Central memory CD4-positive, alpha-beta T cell (primary cell): ENCODE measurements around the gene KDM8.
"Not testable (repeated sequence)": the region's sequence is repeated elsewhere in the genome, so short reads cannot be mapped to it uniquely, and the experiment has no call there.

Experiments
- DNase-seq: peaks from one replicate; pipeline ENCODE4 v3.0.0; 2022

KDM8 gene

DNA sequence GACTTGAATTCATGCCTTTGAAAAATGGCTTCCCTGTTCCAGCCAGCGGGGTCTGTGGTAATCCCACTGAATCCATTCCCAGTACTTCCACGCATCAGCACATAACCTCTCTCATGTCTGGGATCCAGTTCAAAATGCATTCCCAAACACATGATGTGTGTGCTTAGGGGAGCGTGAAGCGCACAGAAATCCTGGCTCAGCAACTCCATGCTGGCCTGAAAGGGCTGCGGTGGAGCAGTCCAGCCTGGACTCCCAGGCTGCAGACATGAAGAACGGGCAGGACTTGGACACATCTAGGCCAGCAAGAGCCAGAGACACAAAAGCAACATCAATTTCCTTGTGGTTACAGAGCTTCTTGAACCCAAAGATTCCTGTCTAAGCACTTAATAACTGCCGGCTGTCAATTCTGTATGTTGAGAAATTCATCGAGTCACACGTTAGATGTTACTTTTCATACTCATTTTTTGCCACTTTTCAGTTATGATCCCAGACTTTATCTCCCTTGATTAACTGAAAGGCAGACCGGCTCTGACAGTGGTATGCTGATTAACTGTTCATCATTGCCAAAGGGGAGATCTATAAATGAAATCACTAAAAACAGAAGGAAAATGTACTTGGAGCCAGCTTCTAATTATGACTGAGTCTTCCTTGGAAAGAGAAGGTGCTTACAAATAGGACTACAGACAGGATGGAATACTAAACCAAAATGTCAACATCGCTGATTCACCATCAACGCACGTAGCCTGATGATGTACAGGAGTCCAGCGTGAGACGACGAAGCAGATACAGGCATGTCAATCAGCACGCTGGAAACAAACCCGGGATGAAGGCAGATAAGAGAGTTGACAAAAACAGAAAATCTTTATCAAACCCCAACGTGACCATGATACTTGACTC, 42.2 kb downstream of the KDM8 start:
- DNase-seq: no peak

DNA sequence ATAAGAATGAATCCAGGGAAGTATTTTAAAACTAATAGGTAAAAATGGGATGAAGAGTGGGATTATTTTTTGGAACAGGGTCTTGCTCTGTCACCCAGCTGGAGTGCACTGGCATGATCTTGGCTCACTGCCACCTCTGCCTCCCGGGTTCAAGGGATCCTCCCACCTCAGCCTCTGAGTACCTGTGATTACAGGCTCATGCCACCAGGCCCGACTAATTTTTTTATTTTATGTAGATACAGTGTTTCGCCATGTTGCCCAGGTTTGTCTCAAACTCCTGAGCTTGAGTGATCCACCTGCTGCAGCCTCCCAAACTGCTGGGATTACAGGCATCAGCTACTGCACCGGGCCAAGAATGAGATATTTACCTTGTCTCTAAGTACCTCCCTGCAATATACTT, 43.1 kb downstream of the KDM8 start:
- DNase-seq: no peak

- DNase-seq: not testable (repeated sequence)
These were observed 43.8 kb downstream of the KDM8 start for GRCh38 chr16:27247076-27247475.

DNA sequence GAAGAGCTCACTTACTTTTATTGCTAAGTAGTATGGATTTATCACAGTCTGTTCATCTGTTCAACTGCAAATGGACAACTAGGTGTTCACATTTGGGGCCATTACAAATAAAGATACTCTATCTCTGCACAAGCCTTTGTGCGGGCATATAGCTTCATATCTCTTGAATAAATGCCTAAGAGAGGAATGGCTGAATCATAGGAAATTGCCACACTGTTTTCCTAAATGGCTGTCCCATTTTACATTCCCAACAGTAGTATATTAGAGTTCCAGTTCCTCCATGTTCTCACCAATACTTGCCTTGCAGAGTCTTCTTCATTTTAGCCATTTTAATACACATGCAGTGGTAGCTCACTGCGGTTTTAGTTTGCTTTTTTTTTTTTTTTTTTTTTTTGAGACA, 44.7 kb downstream of the KDM8 start:
- DNase-seq: no peak

DNA sequence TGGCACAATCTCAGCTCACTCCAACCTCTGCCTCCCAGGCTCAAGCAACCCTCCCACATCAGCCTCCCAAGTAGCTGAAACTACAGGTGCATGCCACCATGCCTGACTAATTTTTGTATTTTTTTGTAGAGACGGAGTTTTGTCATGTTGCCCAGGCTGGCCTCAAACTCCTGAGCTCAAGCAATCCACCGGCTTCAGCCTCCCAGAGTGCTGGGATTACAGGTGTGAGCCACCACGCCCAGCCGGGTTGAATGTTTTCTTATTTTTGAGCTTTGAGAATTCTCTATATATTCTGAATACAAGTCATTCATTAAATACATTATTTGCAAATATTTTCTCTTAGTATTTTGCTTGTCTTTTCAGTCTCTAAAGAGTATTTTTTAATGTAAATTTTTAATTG, 45.6 kb downstream of the KDM8 start:
- DNase-seq: not testable (repeated sequence)

DNA sequence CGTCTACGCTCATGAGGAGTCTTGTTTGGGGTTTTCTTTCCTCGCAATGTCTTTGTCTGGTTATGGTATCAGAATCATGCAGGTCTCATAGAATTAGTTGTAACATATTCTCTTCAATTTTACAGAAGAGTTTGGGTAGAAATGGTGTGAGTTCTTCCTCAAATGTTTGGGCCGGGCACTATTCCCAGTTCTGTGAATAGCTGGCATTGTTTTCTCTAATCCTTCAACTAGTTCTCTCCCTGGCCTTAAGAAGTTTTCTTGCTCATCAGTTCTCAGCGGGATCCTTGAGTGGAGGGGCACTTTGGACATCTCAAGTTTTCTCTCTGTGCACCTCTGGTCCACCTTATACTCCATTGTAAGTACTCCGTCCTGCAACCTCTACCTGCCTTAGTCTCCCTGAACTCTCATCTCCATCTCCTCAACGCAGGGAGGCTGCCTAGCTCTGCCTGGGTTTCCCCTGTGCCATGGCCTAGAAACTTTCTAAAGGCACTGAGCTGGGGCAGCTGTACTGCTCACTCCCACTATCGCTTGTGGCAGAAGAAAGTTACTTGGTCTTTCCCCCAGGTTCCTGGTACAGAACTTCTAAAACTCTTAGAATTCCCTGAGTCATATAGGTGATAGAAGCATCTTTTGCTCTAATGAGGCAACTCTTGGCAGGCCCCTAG, 48.3 kb downstream of the KDM8 start:
- DNase-seq: no peak

GRCh38 chr16:27252206-27252585, 48.9 kb downstream of the KDM8 start:
- DNase-seq: no peak

DNA sequence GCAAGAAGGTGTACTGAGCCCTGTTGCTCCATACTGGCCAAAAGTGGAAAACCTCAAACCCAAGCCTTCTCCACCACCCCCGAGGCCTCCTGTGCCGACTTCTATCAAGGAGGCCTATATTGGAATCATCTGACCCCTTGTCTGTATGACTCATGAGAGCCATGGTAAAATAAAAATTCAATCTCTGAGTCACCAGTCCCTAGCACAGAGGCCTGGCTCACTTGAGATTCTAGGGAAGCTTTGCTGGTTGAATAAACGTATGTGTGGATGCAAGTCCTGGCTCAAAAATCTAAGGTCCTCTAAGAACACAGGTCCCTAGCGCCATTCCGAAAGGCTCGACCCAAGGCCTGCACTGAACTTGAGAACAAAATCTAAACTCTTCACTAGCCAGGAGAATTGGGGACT, 50.2 kb downstream of the KDM8 start:
- no peak for DNase-seq

- no peak for DNase-seq
These were observed 51.0 kb downstream of the KDM8 start for GRCh38 chr16:27254262-27254811.

DNA sequence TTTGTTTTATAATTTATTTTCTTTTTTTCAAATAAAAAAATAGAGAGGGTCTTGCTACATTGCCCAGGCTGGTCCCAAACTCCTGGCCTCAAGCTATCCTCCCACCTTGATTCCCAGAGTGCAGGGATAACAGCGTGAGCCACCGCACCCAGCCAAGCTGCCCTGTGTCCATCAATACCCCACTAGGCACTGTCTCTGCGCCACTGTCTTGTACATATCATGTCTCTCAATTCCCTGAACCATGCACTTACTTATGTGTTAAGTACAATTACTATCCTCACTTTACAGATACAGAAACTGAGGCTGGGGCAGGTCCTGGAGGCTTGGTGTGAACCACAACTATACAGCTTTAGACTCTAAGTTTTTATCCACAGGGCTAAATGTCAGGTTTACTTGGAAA, 53.5 kb downstream of the KDM8 start:
- DNase-seq: no peak

- no peak for DNase-seq
These were observed 53.9 kb downstream of the KDM8 start for GRCh38 chr16:27257271-27257670.

DNA sequence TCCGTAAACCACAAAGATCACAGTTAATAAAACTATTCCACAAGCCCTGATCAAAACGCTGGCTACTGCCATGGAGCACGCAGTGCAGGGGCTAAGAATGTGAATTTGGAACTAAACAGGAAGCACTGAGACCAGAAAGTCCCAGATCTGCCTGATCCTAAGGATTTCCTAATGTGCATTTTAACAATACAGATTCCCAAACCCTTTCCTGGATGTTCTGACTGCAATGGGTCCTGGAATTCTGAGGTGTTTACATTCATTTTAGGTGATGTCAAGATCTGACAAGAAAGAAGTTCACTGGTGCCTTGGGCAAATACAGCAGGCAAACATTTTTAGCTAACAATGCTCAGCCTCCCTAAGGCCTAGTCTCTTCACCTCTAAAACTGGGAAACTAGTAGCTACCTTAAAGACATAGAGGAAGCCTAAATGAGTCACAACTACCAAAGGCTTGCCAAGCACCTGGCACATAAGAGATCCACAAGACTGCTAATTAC, 55.0 kb downstream of the KDM8 start:
- no peak for DNase-seq

DNA sequence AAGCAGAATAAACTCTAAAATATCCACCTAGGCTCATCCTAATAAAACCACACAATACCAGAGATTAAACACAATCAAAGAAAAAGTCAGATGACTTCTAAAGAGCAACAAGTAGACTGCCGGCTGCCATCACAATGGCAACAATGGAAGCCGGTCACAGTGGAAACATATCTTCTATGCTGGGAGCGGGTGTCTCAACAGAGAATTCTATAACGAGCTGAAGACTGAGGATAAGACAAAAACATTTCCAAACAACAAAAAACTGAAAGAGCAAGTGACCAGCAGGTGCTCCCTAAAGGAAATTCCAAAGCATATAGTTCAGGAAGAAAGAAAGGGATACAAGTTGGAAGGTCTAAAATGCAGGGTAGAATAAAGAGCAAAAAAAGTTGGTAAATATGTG, 56.4 kb downstream of the KDM8 start:
- DNase-seq: no peak

- DNase-seq: not testable (repeated sequence)
These were observed 59.6 kb downstream of the KDM8 start for GRCh38 chr16:27262904-27263423.

GRCh38 chr16:27264151-27264550, 60.8 kb downstream of the KDM8 start:
- no peak for DNase-seq

DNA sequence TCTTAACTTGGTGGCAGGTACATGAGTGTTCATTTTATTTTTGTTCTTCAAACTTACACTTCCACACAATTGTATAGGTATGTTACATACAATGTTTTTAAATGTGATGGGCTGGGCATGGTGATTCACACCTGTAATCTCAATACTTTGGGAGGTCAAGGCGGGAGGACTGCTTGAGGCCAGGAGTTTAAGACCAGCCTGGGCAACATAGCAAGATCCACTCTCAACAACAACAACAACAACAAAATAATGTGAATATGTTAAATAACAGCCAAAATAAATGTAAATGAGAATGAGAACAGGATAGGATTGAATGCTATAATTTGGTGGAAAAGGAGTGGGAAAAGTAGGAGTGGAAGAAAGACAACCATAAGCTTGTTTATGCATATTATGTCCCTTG, 62.7 kb downstream of the KDM8 start:
- no peak for DNase-seq

DNA sequence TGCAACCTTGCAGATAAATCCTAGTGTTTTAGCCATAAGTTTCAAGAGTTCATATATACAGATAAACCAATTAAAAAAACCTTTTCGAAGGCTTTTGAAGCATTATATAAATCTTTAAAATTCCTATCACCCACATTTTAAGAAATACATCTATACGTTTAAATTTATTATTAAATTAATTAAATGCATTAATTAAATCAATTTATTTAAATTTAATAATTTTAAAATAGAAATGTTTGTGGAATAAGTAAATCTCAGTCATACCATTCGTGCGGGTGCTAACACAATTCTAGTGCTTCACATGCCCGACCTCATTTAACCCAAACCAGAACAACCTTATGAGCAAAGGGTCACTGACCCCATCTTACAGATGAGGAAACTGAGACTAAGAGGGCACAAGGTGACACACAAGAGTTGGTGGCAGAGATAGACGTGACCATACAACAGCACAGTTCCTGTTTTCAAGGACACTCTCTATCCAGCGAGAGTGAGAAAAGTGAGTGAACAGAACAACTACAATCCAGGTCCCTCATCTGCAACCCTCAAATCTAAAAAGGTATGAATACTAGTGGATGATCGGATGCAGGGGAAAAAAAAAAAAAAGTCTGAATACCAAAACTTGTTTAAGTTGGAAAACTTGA, 63.8 kb downstream of the KDM8 start:
- DNase-seq: no peak

GRCh38 chr16:27268376-27269299, 65.3 kb downstream of the KDM8 start, which contains the start of gene NSMCE1:
Gene NSMCE1, minus strand, starts transcription at chr16:27268772. Its CDS starts 11,202 bp downstream, at chr16:27257570.
- peak; percentile 90 for DNase-seq

GRCh38 chr16:27269300-27270150, 66.2 kb downstream of the KDM8 start:
- no peak for DNase-seq

DNA sequence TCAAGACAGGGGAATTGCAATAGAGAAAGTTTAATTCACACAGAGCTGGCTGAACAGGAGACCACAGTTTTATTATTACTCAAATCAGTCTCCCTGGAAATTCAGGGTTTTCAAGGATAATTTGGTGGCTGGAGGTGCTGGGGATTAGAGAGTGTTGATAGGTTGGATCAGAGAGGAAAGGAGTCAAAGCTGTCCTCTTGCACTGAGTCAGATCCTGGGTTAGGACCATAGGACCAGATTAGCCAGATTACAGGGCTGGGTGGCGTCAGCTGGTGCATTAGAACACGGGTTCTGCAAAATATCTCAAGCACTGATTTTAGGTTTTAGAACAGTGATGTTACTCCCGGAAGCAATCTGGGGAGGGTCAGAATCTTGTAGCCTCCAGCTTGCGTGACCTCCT, 67.0 kb downstream of the KDM8 start:
- DNase-seq: no peak
